ENCODE measurements around the gene MEF2C.

GRCh38 chr5:88776692-88777091, 106.3 kb downstream of the MEF2C start:
- TF ChIP-seq CTCF (IDR thresholded peaks at IDR 0.05; ENCODE audit: poor library complexity, severe bottlenecking) (no peak), EZH2 (IDR thresholded peaks at IDR 0.05; ENCODE audit: borderline replicate concordance, insufficient read depth, low read length, poor library complexity, severe bottlenecking) (no peak), EP300 (conservative IDR thresholded peaks at IDR 0.05; ENCODE audit: poor library complexity, severe bottlenecking) (no peak)
